Measurements from ENCODE around the gene IARS1. TPM values are rescaled to one million over a fixed set of nuclear protein-coding genes. Genes with fewer than 3 reads are reported as not detected.

The IARS1 gene
- total RNA-seq, 2 donors from 2014 or later = 324 to 356 TPM

- H3K9me3 Mint-ChIP-seq = no peaks in the 10 kb centered on the region
- H3K4me3 Mint-ChIP-seq = peak overlapping the region in 1 of 2 donors; percentile 32
- ATAC-seq (replicated peaks in 1 of 2) = no peak
- peak overlapping the region; percentile 90 for H3K27ac Mint-ChIP-seq
- no peak for DNase-seq
- H3K36me3 Mint-ChIP-seq (ENCODE audit: insufficient read depth in 2 of 2) = peaks cover 17 to 36% of the 10 kb centered on the region in 2 donors
- no peaks in the 10 kb centered on the region for H3K27me3 Mint-ChIP-seq (ENCODE audit: low read depth)
- peaks cover 33% of the 10 kb centered on the region for H3K4me1 Mint-ChIP-seq (ENCODE audit: low read depth)
Observed at GRCh38 chr9:92313624-92314012, 20.1 kb upstream of the IARS1 start.

- H3K27me3 Mint-ChIP-seq (ENCODE audit: low read depth) = no peaks in the 10 kb centered on the region
- DNase-seq (no peak), ATAC-seq (replicated peaks in 1 of 2) (no peak)
- H3K27ac Mint-ChIP-seq = peak overlapping the region; percentile 90
- peaks cover 33% of the 10 kb centered on the region for H3K4me1 Mint-ChIP-seq (ENCODE audit: low read depth)
- H3K9me3 Mint-ChIP-seq = no peaks in the 10 kb centered on the region
- H3K36me3 Mint-ChIP-seq (ENCODE audit: insufficient read depth in 2 of 2) = peaks cover 15 to 36% of the 10 kb centered on the region in 2 donors
- peak overlapping the region in 1 of 2 donors; percentile 32 for H3K4me3 Mint-ChIP-seq
Observed at GRCh38 chr9:92312887-92313623, 19.6 kb upstream of the IARS1 start.

- DNase-seq (no peak), ATAC-seq (replicated peaks in 1 of 2) (no peak)
- Mint-ChIP-seq H3K36me3 (ENCODE audit: insufficient read depth in 2 of 2) (peaks cover 12 to 43% of the 10 kb centered on the region in 2 donors), H3K4me1 (ENCODE audit: low read depth) (peaks cover 27% of the 10 kb centered on the region), H3K4me3 (no peak overlapping the region), H3K27me3 (ENCODE audit: low read depth) (no peaks in the 10 kb centered on the region), H3K27ac (no peak overlapping the region), H3K9me3 (no peaks in the 10 kb centered on the region)
Observed at GRCh38 chr9:92310562-92310961, 17.1 kb upstream of the IARS1 start.

GRCh38 chr9:92308893-92309292, 15.4 kb upstream of the IARS1 start:
- Mint-ChIP-seq H3K9me3 (no peaks in the 10 kb centered on the region), H3K27me3 (ENCODE audit: low read depth) (no peaks in the 10 kb centered on the region)

GRCh38 chr9:92300936-92301335, 7.4 kb upstream of the IARS1 start:
- peaks cover 16% of the 10 kb centered on the region for H3K4me1 Mint-ChIP-seq (ENCODE audit: low read depth)
- ATAC-seq (replicated peaks in 1 of 2) (no peak), DNase-seq (no peak)
- no peak overlapping the region for H3K4me3 Mint-ChIP-seq
- H3K9me3 Mint-ChIP-seq = no peaks in the 10 kb centered on the region
- H3K27me3 Mint-ChIP-seq (ENCODE audit: low read depth) = no peaks in the 10 kb centered on the region
- H3K36me3 Mint-ChIP-seq (ENCODE audit: insufficient read depth in 2 of 2) = peaks cover 6 to 27% of the 10 kb centered on the region in 2 donors
- peak overlapping the region; percentile 22 for H3K27ac Mint-ChIP-seq

More at GRCh38 chr9:92308893-92309292, 15.4 kb upstream of the IARS1 start:
- DNase-seq = no peak
- ATAC-seq (replicated peaks in 1 of 2) = no peak
- peak overlapping the region; percentile 55 for H3K27ac Mint-ChIP-seq
- peaks cover 12% of the 10 kb centered on the region for H3K4me1 Mint-ChIP-seq (ENCODE audit: low read depth)
- H3K4me3 Mint-ChIP-seq = no peak overlapping the region
- H3K36me3 Mint-ChIP-seq (ENCODE audit: insufficient read depth in 2 of 2) = peaks cover 13 to 45% of the 10 kb centered on the region in 2 donors

GRCh38 chr9:92299116-92299515, 5.6 kb upstream of the IARS1 start:
- DNase-seq = no peak
- no peak overlapping the region for H3K4me3 Mint-ChIP-seq
- ATAC-seq (replicated peaks in 1 of 2) = no peak
- no peaks in the 10 kb centered on the region for H3K9me3 Mint-ChIP-seq
- H3K27me3 Mint-ChIP-seq (ENCODE audit: low read depth) = no peaks in the 10 kb centered on the region
- peak overlapping the region; percentile 1 for H3K27ac Mint-ChIP-seq
- peaks cover 31% of the 10 kb centered on the region for H3K4me1 Mint-ChIP-seq (ENCODE audit: low read depth)
- peaks cover 4 to 21% of the 10 kb centered on the region in 2 donors for H3K36me3 Mint-ChIP-seq (ENCODE audit: insufficient read depth in 2 of 2)

DNA sequence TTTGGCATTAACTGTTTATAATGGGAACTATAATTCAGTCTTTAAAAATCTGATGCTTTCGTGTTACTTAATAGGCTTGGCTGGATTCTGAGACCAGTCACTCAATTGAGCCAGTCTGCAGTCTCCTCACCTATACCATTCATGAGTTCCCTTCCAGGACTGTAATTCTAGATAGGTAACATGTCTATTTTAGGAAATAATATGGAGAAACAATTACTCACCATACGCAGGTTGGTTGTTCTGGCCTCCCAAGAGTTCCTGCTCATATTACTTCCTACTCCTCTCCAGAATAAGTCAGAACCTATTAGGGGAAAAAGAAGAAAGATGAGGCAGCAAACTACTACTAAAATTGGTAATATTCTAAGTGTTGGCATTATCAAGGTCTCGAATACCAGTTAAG, 4.5 kb upstream of the IARS1 start:
- Mint-ChIP-seq H3K36me3 (ENCODE audit: insufficient read depth in 2 of 2) (peaks cover 6 to 25% of the 10 kb centered on the region in 2 donors), H3K9me3 (no peaks in the 10 kb centered on the region), H3K27ac (peak overlapping the region; percentile 97), H3K27me3 (ENCODE audit: low read depth) (no peaks in the 10 kb centered on the region), H3K4me1 (ENCODE audit: low read depth) (peaks cover 39% of the 10 kb centered on the region), H3K4me3 (peak overlapping the region; percentile 42 to 87)
- DNase-seq (no peak), ATAC-seq (replicated peaks in 1 of 2) (no peak)

DNA sequence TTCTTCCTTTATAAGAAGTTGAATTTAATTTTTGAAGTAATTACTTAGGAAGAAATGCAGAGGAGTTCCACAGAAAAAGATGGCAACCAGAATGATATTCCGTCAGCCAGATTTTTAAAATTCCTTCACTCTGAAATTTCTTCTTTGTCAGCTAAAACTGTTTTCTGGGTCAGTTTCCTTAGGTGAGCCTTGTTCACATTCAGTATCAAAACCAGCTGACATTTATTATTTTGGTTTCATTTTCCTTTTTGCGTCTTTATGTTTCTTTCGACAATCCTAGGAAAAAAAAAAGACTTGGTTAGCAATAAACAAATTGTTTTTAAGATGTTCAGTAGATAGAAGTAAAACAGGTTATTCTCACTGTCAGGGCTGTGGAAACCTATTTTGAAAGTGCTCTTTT, 4.1 kb upstream of the IARS1 start:
- Mint-ChIP-seq H3K27ac (peak overlapping the region; percentile 97), H3K4me3 (peak overlapping the region; percentile 42 to 87), H3K27me3 (ENCODE audit: low read depth) (no peaks in the 10 kb centered on the region), H3K9me3 (no peaks in the 10 kb centered on the region), H3K36me3 (ENCODE audit: insufficient read depth in 2 of 2) (peaks cover 9 to 25% of the 10 kb centered on the region in 2 donors), H3K4me1 (ENCODE audit: low read depth) (peaks cover 43% of the 10 kb centered on the region)
- ATAC-seq (replicated peaks in 1 of 2) (no peak), DNase-seq (no peak)

GRCh38 chr9:92295827-92296258, 2.3 kb upstream of the IARS1 start:
- ATAC-seq (replicated peaks in 1 of 2) = no peak
- no peak for DNase-seq
- Mint-ChIP-seq H3K27ac (peak overlapping the region; percentile 89), H3K36me3 (ENCODE audit: insufficient read depth in 2 of 2) (peaks cover 11 to 36% of the 10 kb centered on the region in 2 donors), H3K4me1 (ENCODE audit: low read depth) (peaks cover 61% of the 10 kb centered on the region), H3K27me3 (ENCODE audit: low read depth) (no peaks in the 10 kb centered on the region), H3K9me3 (no peaks in the 10 kb centered on the region), H3K4me3 (peak overlapping the region in 1 of 2 donors; percentile 28)

DNA sequence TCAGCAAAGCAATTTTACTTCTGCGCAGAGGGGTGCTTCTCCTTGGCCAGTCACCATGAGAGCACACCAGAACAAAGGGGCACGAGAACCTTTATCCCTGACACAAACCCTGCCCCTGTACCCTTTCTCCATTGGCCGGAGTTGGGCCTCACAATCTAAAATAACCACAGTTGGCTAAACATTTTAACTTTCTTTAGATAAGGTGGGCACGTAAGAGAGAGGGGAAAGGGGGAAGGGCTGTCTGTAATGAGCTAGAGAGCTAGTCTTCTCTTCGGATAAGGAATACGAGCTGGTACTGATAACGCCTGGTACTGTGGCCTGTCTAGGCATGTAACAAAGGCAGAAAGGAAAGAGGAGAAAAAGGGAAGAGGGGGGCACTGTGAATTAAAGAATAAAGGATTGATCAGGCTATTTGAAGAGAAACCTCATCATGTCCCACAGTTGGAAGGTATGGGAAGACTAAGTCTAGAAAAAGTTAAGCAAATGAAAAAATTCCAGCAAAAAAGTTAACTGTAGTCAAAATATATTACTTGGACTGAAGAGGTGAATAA, 1.8 kb upstream of the IARS1 start:
- DNase-seq = no peak
- H3K9me3 Mint-ChIP-seq = no peaks in the 10 kb centered on the region
- H3K36me3 Mint-ChIP-seq (ENCODE audit: insufficient read depth in 2 of 2) = peaks cover 11 to 39% of the 10 kb centered on the region in 2 donors
- peaks cover 66% of the 10 kb centered on the region for H3K4me1 Mint-ChIP-seq (ENCODE audit: low read depth)
- peak overlapping the region; percentile 81 for H3K27ac Mint-ChIP-seq
- H3K27me3 Mint-ChIP-seq (ENCODE audit: low read depth) = no peaks in the 10 kb centered on the region
- H3K4me3 Mint-ChIP-seq = peak overlapping the region; percentile 0 to 28
- ATAC-seq (replicated peaks in 1 of 2) = no peak

DNA sequence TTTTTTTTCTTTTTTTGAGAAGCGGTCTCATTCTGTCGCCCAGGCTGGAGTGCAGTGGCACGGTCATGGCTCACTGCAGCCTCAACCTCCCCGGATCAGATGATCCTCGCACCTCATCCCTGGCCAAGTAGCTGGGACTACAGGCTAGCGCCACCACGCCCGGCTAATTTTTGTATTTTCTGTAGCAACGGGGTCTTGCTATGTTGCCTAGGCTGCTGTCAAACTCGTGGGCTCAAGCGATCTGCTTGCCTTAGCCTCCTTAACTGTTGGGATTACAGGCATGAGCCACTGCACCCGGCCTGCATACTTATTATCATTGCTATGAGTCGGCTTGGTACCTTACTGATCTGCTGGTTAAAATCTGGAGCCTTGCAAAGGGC, 790 bp upstream of the IARS1 start:
- no peaks in the 10 kb centered on the region for H3K27me3 Mint-ChIP-seq (ENCODE audit: low read depth)
- H3K9me3 Mint-ChIP-seq = no peaks in the 10 kb centered on the region
- H3K36me3 Mint-ChIP-seq (ENCODE audit: insufficient read depth in 2 of 2) = peaks cover 11 to 49% of the 10 kb centered on the region in 2 donors
- peaks cover 74% of the 10 kb centered on the region for H3K4me1 Mint-ChIP-seq (ENCODE audit: low read depth)
- peak; percentile 8 to 24 for DNase-seq
- peak overlapping the region; percentile 100 for H3K27ac Mint-ChIP-seq
- peak overlapping the region; percentile 96 to 99 for H3K4me3 Mint-ChIP-seq
- no peak for ATAC-seq (replicated peaks in 1 of 2)

GRCh38 chr9:92293075-92293354, 482 bp downstream of the IARS1 start:
- Mint-ChIP-seq H3K27ac (peak overlapping the region; percentile 100), H3K4me3 (peak overlapping the region; percentile 96 to 99), H3K27me3 (ENCODE audit: low read depth) (no peaks in the 10 kb centered on the region), H3K9me3 (no peaks in the 10 kb centered on the region), H3K4me1 (ENCODE audit: low read depth) (peaks cover 75% of the 10 kb centered on the region), H3K36me3 (ENCODE audit: insufficient read depth in 2 of 2) (peaks cover 7 to 43% of the 10 kb centered on the region in 2 donors)
- ATAC-seq (replicated peaks in 1 of 2) (no peak), DNase-seq (no peak)

DNA sequence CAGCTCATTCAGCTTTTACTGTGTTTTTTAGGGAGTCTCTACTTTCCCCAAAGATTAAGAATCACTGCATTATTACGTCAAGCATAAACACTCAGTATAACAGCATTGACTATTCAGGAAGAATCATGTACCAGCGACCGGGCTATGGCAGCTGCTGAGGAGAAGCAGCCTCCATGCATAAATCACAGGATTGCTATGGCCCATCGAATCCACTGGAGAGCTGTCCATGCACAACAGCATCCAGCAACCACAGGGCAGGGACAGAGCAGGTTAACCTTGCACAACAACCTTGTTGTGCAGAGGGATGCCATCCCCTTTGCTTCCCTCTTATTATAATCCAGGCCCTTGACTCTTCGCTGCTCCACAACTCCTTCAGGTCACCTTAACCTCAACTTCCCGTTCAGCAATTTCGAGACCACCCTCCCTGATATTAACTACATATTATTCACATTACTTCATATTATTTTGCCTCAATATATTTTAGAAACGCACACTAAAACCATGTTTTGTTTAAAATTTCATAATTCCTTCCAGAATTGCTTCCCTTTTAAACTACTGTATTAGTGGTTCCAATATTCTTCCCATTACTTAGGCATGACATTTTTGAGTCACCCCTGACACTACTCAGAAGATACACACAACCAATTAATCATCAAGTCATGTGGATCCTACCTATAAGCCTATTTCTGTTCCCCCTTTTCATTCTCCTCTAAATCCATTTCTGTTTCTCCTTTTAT, 991 bp downstream of the IARS1 start:
- ATAC-seq (replicated peaks in 1 of 2) = no peak
- H3K27me3 Mint-ChIP-seq (ENCODE audit: low read depth) = no peaks in the 10 kb centered on the region
- no peaks in the 10 kb centered on the region for H3K9me3 Mint-ChIP-seq
- peak overlapping the region; percentile 96 to 99 for H3K4me3 Mint-ChIP-seq
- peaks cover 8 to 43% of the 10 kb centered on the region in 2 donors for H3K36me3 Mint-ChIP-seq (ENCODE audit: insufficient read depth in 2 of 2)
- H3K4me1 Mint-ChIP-seq (ENCODE audit: low read depth) = peaks cover 70% of the 10 kb centered on the region
- H3K27ac Mint-ChIP-seq = peak overlapping the region; percentile 100
- no peak for DNase-seq
